Endodermal cell (in vitro differentiated cells): Measurements from ENCODE around the gene LIPG. TPM values are rescaled to one million over a fixed set of nuclear protein-coding genes. Genes with fewer than 3 reads are reported as not detected.

Experiments
- DNase-seq: peaks from one replicate; pipeline ENCODE4 v3.0.0-alpha.2; 2017
- H3K27ac ChIP-seq: 2 replicates; pipeline ENCODE4 v1.5.1; 2013; ENCODE audit warnings: mild to moderate bottlenecking, low read depth, low read length, moderate library complexity
- H3K27me3 ChIP-seq: 2 replicates; pipeline ENCODE4 v1.6.1; 2013; ENCODE audit warnings: mild to moderate bottlenecking, low read length, moderate library complexity; ENCODE audit not compliant: insufficient read depth, control insufficient read depth, poor library complexity, severe bottlenecking
- H3K36me3 ChIP-seq: 2 replicates; pipeline ENCODE4 v1.7.0; 2013; ENCODE audit warnings: mild to moderate bottlenecking, low read length, moderate library complexity; ENCODE audit not compliant: control insufficient read depth, insufficient read depth
- H3K4me1 ChIP-seq: one replicate; pipeline ENCODE4 v1.7.0; 2013; ENCODE audit warnings: low read length; ENCODE audit not compliant: control insufficient read depth, insufficient read depth
- H3K4me3 ChIP-seq: 2 replicates; pipeline ENCODE4 v1.5.1; 2013; ENCODE audit warnings: mild to moderate bottlenecking, low read length, moderate library complexity
- H3K9ac ChIP-seq: 2 replicates; pipeline ENCODE4 v1.6.1; 2013; ENCODE audit warnings: mild to moderate bottlenecking, low read length, moderate library complexity; ENCODE audit not compliant: poor library complexity, severe bottlenecking; ENCODE audit errors: extremely low read depth
- H3K9me3 ChIP-seq: 2 replicates; pipeline ENCODE4 v1.6.1; 2013; ENCODE audit warnings: mild to moderate bottlenecking, low read length, moderate library complexity; ENCODE audit not compliant: control insufficient read depth
- H3K27ac Mint-ChIP-seq: 2 replicates; pipeline ENCODE4 v1.8.0; 2020; ENCODE audit warnings: mixed read lengths
- H3K27me3 Mint-ChIP-seq: 2 replicates; pipeline ENCODE4 v1.8.0; 2021; ENCODE audit warnings: mild to moderate bottlenecking, mixed read lengths; ENCODE audit not compliant: insufficient read depth
- H3K36me3 Mint-ChIP-seq: 2 replicates; pipeline ENCODE4 v1.8.0; 2020; ENCODE audit warnings: low read depth, mixed read lengths
- H3K4me1 Mint-ChIP-seq: 2 replicates; pipeline ENCODE4 v1.8.0; 2020; ENCODE audit warnings: mixed read lengths
- H3K4me3 Mint-ChIP-seq: 2 replicates; pipeline ENCODE4 v1.8.0; 2020; ENCODE audit warnings: mild to moderate bottlenecking, moderate library complexity, mixed read lengths
- H3K9me3 Mint-ChIP-seq: 2 replicates; pipeline ENCODE4 v1.8.0; 2020; ENCODE audit warnings: mild to moderate bottlenecking, mixed read lengths
- WGBS, 2 experiments: methylation state at CpG; one replicate each; pipeline versions ENCODE4 v1.1.5 to v1.1.7; 2013; ENCODE audit warnings: missing lambda C conversion rate in 2 of 2, mixed read lengths in 1 of 2; ENCODE audit not compliant: insufficient coverage in 1 of 2, insufficient read length in 1 of 2; 5-methylcytosine and 5-hydroxymethylcytosine counted together
- total RNA-seq, 2 donors: library from RNA; stranded (reverse); fragmentation: NEBNext Ultra II Directional in 1 of 2; extraction: Animal tissue kit (Norgen Biotek cat#: 25700) in 1 of 2; gene quantifications; 2 replicates in 1 of 2; 3 replicates in 1 of 2; pipeline ENCODE4 v1.2.1, GENCODE V29; 2021
- TF ChIP-seq, protein P1 (sequence below): fragments of 200-600 bp; sonication (generic); conservative IDR thresholded peaks from 2 replicates; pipeline ENCODE4 v1.5.0; 2021; ENCODE audit warnings: antibody characterized with exemption, mild to moderate bottlenecking

LIPG gene
- total RNA-seq, 2 donors from 2014 or later: 4.0 to 5.0 TPM

DNA sequence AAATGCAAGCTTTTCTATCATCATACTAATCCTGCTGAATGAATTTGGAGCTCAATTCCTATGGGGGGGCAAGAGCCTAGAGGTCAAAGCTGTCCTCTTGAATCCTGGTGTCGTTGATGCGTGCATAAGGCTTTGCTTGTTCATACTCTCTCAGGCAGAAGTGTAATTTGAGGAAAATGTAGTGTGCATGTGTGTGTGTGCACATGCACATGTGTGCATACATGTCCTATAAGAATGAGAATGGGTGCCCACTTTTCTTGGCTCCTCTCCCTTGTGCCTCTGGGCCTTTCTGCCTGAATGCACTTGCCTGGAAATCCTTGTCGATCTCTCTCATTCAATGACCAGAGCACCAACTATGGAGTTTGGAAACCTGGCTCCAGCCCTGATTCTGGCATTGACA, 46.3 kb upstream of the LIPG start:
- no peak overlapping the region for H3K4me3 Mint-ChIP-seq
- WGBS, 2 experiments: 90 to 93% methylated on average over 3 of the region's 3 CpGs
- TF ChIP-seq, protein P1, sequence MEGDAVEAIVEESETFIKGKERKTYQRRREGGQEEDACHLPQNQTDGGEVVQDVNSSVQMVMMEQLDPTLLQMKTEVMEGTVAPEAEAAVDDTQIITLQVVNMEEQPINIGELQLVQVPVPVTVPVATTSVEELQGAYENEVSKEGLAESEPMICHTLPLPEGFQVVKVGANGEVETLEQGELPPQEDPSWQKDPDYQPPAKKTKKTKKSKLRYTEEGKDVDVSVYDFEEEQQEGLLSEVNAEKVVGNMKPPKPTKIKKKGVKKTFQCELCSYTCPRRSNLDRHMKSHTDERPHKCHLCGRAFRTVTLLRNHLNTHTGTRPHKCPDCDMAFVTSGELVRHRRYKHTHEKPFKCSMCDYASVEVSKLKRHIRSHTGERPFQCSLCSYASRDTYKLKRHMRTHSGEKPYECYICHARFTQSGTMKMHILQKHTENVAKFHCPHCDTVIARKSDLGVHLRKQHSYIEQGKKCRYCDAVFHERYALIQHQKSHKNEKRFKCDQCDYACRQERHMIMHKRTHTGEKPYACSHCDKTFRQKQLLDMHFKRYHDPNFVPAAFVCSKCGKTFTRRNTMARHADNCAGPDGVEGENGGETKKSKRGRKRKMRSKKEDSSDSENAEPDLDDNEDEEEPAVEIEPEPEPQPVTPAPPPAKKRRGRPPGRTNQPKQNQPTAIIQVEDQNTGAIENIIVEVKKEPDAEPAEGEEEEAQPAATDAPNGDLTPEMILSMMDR: no peak

DNA sequence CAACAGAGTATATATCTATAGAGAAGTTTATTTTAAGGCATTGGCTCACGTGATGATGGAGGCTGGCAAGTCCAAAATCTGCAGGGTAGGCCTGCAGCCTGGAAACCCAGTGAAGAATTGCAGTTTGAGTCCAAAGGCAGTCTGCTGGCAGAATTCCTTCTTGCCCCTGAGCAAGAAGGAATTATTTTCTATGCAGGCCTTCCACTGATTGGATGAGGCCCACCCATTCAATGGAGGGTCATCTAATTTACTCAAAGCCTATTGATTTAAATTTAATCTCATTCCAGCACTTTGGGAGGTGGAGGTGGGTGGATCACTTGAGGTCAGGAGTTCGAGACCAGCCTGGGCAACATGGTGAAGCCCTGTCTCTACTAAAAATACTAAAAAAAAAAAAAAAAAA, 44.4 kb upstream of the LIPG start:
- Histone ChIP-seq H3K4me3 (no peak overlapping the region), H3K9me3 (no peaks in the 10 kb centered on the region), H3K27me3 (no peaks in the 10 kb centered on the region), H3K4me1 (no peaks in the 10 kb centered on the region), H3K36me3 (no peaks in the 10 kb centered on the region), H3K9ac (no peak overlapping the region), H3K27ac (no peak overlapping the region)
- Mint-ChIP-seq H3K4me3 (no peak overlapping the region), H3K4me1 (peaks cover 22% of the 10 kb centered on the region), H3K9me3 (no peaks in the 10 kb centered on the region), H3K27me3 (no peaks in the 10 kb centered on the region), H3K36me3 (no peaks in the 10 kb centered on the region), H3K27ac (no peak overlapping the region)
- TF ChIP-seq, protein P1: no peak
- WGBS, 2 experiments: 89 to 100% methylated on average over 1 of the region's 2 CpGs
- no peak for DNase-seq

More for the DNA sequence above, 46.3 kb upstream of the LIPG start:
- Mint-ChIP-seq H3K27me3 (no peaks in the 10 kb centered on the region), H3K27ac (no peak overlapping the region), H3K9me3 (no peaks in the 10 kb centered on the region), H3K4me1 (peaks cover 16% of the 10 kb centered on the region), H3K36me3 (no peaks in the 10 kb centered on the region)
- H3K36me3 ChIP-seq: no peaks in the 10 kb centered on the region
- DNase-seq: no peak
- no peak overlapping the region for H3K9ac ChIP-seq
- H3K4me3 ChIP-seq: no peak overlapping the region
- no peaks in the 10 kb centered on the region for H3K9me3 ChIP-seq
- no peak overlapping the region for H3K27ac ChIP-seq
- no peaks in the 10 kb centered on the region for H3K27me3 ChIP-seq
- no peaks in the 10 kb centered on the region for H3K4me1 ChIP-seq

DNA sequence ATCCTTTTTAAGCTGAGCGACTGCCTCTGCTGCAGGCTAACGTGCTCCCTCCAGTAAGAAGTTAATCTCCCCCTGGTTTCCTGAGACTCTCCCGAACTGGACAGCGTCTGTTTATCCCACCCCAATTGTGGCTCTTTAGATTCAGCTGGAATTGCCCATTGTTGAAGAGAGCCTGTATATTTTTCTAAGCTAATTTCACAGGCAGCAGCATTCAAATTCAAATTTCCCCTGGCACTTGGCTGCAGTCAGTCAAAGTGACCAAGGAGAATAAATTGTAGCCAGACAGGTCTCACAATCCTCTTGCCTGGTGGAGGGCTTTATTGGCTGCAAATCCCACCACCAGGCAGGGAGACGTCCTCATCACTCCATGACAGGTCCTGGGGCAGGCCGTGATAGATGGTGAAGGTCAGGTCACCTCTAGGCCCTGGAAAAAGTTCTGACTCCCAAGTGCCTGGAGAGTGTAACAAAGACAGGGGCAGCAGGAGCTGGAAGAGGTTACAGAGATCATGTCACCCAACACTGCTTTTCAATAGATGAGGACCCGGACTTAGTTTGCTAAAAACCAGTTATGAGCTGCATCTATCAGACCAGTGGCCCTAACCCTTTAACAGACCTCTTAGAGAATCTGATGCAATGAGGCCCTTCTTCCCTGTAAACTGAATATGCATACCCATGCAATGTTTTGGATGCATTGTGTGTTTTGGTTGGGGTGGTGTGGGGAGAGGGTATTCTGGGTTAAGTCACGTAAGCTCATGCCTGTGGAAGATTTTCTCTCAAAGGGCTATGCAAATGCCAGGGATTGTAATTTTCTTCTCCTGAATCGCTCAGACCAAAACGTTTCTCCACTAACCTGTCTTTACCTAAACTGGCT, 42.5 kb upstream of the LIPG start:
- no peaks in the 10 kb centered on the region for H3K27me3 Mint-ChIP-seq
- TF ChIP-seq, protein P1: no peak
- H3K27ac Mint-ChIP-seq: peak overlapping the region; percentile 2
- no peaks in the 10 kb centered on the region for H3K9me3 Mint-ChIP-seq
- no peaks in the 10 kb centered on the region for H3K9me3 ChIP-seq
- 65 to 71% methylated on average over 9 to 10 of the region's 10 CpGs for WGBS, 2 experiments
- H3K27ac ChIP-seq: peak overlapping the region; percentile 93
- no peaks in the 10 kb centered on the region for H3K4me1 ChIP-seq
- no peaks in the 10 kb centered on the region for H3K27me3 ChIP-seq
- no peak overlapping the region for H3K4me3 ChIP-seq
- no peak overlapping the region for H3K9ac ChIP-seq
- H3K4me3 Mint-ChIP-seq: no peak overlapping the region
- DNase-seq: no peak
- H3K36me3 Mint-ChIP-seq: no peaks in the 10 kb centered on the region
- H3K4me1 Mint-ChIP-seq: peaks cover 27% of the 10 kb centered on the region
- H3K36me3 ChIP-seq: no peaks in the 10 kb centered on the region
